Endothelial cell of umbilical vein (primary cell): ENCODE measurements around the gene MUC20. TPM values are rescaled to one million over a fixed set of nuclear protein-coding genes. Genes with fewer than 3 reads are reported as not detected.

Source experiments
- BruUV-seq: library from RNA; stranded (reverse); fragments of 400-500 nt; replicated peaks from 2 replicates; lab custom pipeline; 2021; lab: Mats Ljungman, UMichigan
- CTCF ChIA-PET: fragments of 300-600, 350-600 bp; sonication (Branson Sonifier 250); formaldehyde crosslinking; loops from one replicate; lab custom pipeline; 2021; ENCODE audit warnings: antibody characterized with exemption, inconsistent platforms; lab: Charles Lee
- POLR2A ChIA-PET: fragments of 300-600, 350-600 bp; sonication (Branson Sonifier 250); formaldehyde crosslinking; loops from one replicate; lab custom pipeline; 2021; ENCODE audit warnings: antibody characterized with exemption, inconsistent platforms; lab: Charles Lee
- DNase-seq: peaks from one replicate; pipeline ENCODE4 v3.0.0-alpha.2; 2011; ENCODE audit warnings: low read depth, low spot score
- FAIRE-seq: peaks from 2 replicates; lab custom pipeline; 2011; peaks lifted over from hg19 to GRCh38; lab: Jason Lieb, UNC
- H2AFZ ChIP-seq: 2 replicates; pipeline ENCODE4 v1.6.0; 2012; ENCODE audit warnings: low read depth, low read length, control low read depth, inconsistent platforms
- H3K27ac ChIP-seq: 2 replicates; pipeline ENCODE4 v1.5.1; 2011; ENCODE audit warnings: low read depth, mild to moderate bottlenecking, control low read depth, low read length, moderate library complexity; ENCODE audit not compliant: insufficient read depth
- H3K27me3 ChIP-seq, 2 experiments: 2 replicates each; pipeline versions ENCODE4 v1.6.0 to v1.6.1; 2011; ENCODE audit warnings: low read length in 2 of 2, mixed read lengths in 1 of 2; ENCODE audit not compliant: control insufficient read depth in 2 of 2, insufficient read depth in 2 of 2
- H3K36me3 ChIP-seq, 2 experiments: 2 replicates in 1 of 2; 3 replicates in 1 of 2; pipeline ENCODE4 v1.5.1; 2011; ENCODE audit warnings: low read length in 2 of 2, mild to moderate bottlenecking in 1 of 2, moderate library complexity in 1 of 2; ENCODE audit not compliant: control insufficient read depth in 2 of 2, insufficient read depth in 2 of 2; ENCODE audit errors: extremely low read depth in 1 of 2
- H3K4me1 ChIP-seq: 3 replicates; pipeline ENCODE4 v1.5.1; 2011; ENCODE audit warnings: mild to moderate bottlenecking, low read length; ENCODE audit not compliant: control insufficient read depth, insufficient read depth; ENCODE audit errors: extremely low read depth
- H3K4me2 ChIP-seq: 2 replicates; pipeline ENCODE4 v1.6.1; 2011; ENCODE audit warnings: low read length, control low read depth, mixed read lengths; ENCODE audit not compliant: insufficient read depth
- H3K4me3 ChIP-seq, 3 experiments: fragments of 200-600 bp in 1 of 3; sonication (generic), shearing (Covaris generic) in 1 of 3; replicated peaks in 1 of 3; 2 replicates each; pipeline ENCODE4 v1.5.1; 2011 to 2016; ENCODE audit warnings: control low read depth in 3 of 3, low read length in 3 of 3, mild to moderate bottlenecking in 2 of 3, inconsistent platforms in 1 of 3, low read depth in 1 of 3, moderate library complexity in 1 of 3; ENCODE audit not compliant: insufficient read depth in 1 of 3
- H3K79me2 ChIP-seq: 2 replicates; pipeline ENCODE4 v1.6.0; 2012; ENCODE audit warnings: low read length, inconsistent platforms; ENCODE audit not compliant: control insufficient read depth, insufficient read depth
- H3K9ac ChIP-seq: replicated peaks from 2 replicates; pipeline ENCODE3; 2011; ENCODE audit warnings: low read length, control low read depth; ENCODE audit not compliant: insufficient read depth; ENCODE audit errors: extremely low read depth
- H3K9me1 ChIP-seq: replicated peaks from 3 replicates; pipeline ENCODE4 v1.6.0; 2011; ENCODE audit warnings: mild to moderate bottlenecking, low read length; ENCODE audit not compliant: control insufficient read depth, insufficient read depth; ENCODE audit errors: extremely low read depth
- H3K9me3 ChIP-seq: replicated peaks from 2 replicates; pipeline ENCODE4 v1.5.1; 2012; ENCODE audit warnings: low read length, inconsistent platforms; ENCODE audit not compliant: control insufficient read depth, insufficient read depth
- H4K20me1 ChIP-seq: replicated peaks from 2 replicates; pipeline ENCODE3; 2011; ENCODE audit warnings: mild to moderate bottlenecking, low read length; ENCODE audit not compliant: control insufficient read depth, insufficient read depth; ENCODE audit errors: extremely low read depth
- CTCF ChIP-seq, 2 donors: IDR thresholded peaks; 1 replicate in 1 of 2; 2 replicates in 1 of 2; pipeline ENCODE4 v1.5.1; 2011; ENCODE audit warnings: low read length in 2 of 2, mild to moderate bottlenecking in 2 of 2, moderate library complexity in 2 of 2, control low read depth in 1 of 2, inconsistent platforms in 1 of 2, low read depth in 1 of 2; ENCODE audit not compliant: insufficient read depth in 1 of 2; ENCODE audit errors: extremely low read depth in 1 of 2
- EZH2 ChIP-seq: IDR thresholded peaks from 2 replicates; pipeline ENCODE4 v1.6.1; 2012; ENCODE audit warnings: borderline replicate concordance, low read depth, mild to moderate bottlenecking, moderate library complexity, low read length, inconsistent platforms; ENCODE audit not compliant: severe bottlenecking
- FOS ChIP-seq: IDR thresholded peaks from 2 replicates; pipeline ENCODE4 v1.6.1; 2011; ENCODE audit warnings: mild to moderate bottlenecking, low read length, moderate library complexity, borderline replicate concordance; ENCODE audit not compliant: insufficient read depth
- GATA2 ChIP-seq: IDR thresholded peaks from 2 replicates; pipeline ENCODE4 v1.7.0; 2011; ENCODE audit warnings: low read depth, mild to moderate bottlenecking, moderate library complexity, mixed read lengths, low read length; ENCODE audit not compliant: insufficient read length, insufficient read depth
- JUN ChIP-seq: IDR thresholded peaks from 2 replicates; pipeline ENCODE4 v1.6.1; 2011; ENCODE audit warnings: borderline replicate concordance, low read depth; ENCODE audit not compliant: insufficient read length, insufficient read depth
- MYC ChIP-seq: IDR thresholded peaks from one replicate; pipeline ENCODE4 v1.6.1; 2011; ENCODE audit warnings: mild to moderate bottlenecking, low read depth, low read length
- POLR2A ChIP-seq: IDR thresholded peaks from 2 replicates; pipeline ENCODE4 v1.6.1; 2012; ENCODE audit warnings: low read depth, mild to moderate bottlenecking, control low read depth, low read length
- POLR2AphosphoS5 ChIP-seq: IDR thresholded peaks from 2 replicates; pipeline ENCODE4 v1.6.1; 2012; ENCODE audit warnings: low read depth, mild to moderate bottlenecking, control low read depth, low read length, moderate library complexity; ENCODE audit not compliant: insufficient read depth
- dilution Hi-C: fragments of 300-500 bp; cut with MboI; formaldehyde crosslinking; loops from one replicate; pipeline ENCODE4 v1.15.0; 2019; ENCODE audit warnings: low sequenced_read_pairs; ENCODE audit not compliant: extremely low pct_ligation_motif_present
- intact Hi-C: fragments of 100-400 bp; cut with micrococcal nuclease; formaldehyde crosslinking; loops from one replicate; pipeline ENCODE4 v1.10.0; 2022
- polyA plus RNA-seq, 4 experiments: library from polyadenylated mRNA; depleted of rRNA in 3 of 4; stranded (reverse) in 3 of 4; unstranded in 1 of 4; fragments of >200 nt; gene quantifications; 2 replicates each; pipeline versions ENCODE4 v1.2.1 to v1.2.3, GENCODE V29; 2011 to 2012; ENCODE audit warnings: missing spikeins in 1 of 4
- total RNA-seq: library from RNA; stranded (reverse); gene quantifications from 2 replicates; pipeline ENCODE4 v1.2.3, GENCODE V29; 2021
- TF ChIP-seq, protein P1 (sequence below): IDR thresholded peaks from 2 replicates; pipeline ENCODE4 v1.6.1; 2011; ENCODE audit not compliant: insufficient read depth, insufficient read length

MUC20 gene
- total and polyA plus RNA-seq, 2 donors (not counting 3 experiments of a cell fraction or from before 2014, with no cell fraction given) = 0.62 TPM; not detected in 1

GRCh38 chr3:195705081-195705991 lies 15.4 kb upstream of the MUC20 start:
- dilution Hi-C loops (no loop called here), intact Hi-C loops (no loop called here)
- H3K36me3 ChIP-seq = no peaks in the 10 kb centered on the region
- POLR2A ChIA-PET = no interaction called here
- H3K27ac ChIP-seq = no peak overlapping the region
- no peak overlapping the region for H2AFZ ChIP-seq
- H3K9me1 ChIP-seq = no peaks in the 10 kb centered on the region
- peaks cover 0 to 4% of the 10 kb centered on the region in 2 experiments for H3K27me3 ChIP-seq
- H3K4me3 ChIP-seq = no peak overlapping the region
- H3K79me2 ChIP-seq = no peaks in the 10 kb centered on the region
- H3K9me3 ChIP-seq = no peaks in the 10 kb centered on the region
- no peaks in the 10 kb centered on the region for H4K20me1 ChIP-seq
- DNase-seq = no peak
- H3K4me1 ChIP-seq = no peaks in the 10 kb centered on the region
- no peak for FAIRE-seq
- BruUV-seq = no TSS peak
- TF ChIP-seq JUN = no peak
- TF ChIP-seq MYC = no peak
- TF ChIP-seq, protein P1, sequence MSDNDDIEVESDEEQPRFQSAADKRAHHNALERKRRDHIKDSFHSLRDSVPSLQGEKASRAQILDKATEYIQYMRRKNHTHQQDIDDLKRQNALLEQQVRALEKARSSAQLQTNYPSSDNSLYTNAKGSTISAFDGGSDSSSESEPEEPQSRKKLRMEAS = no peak
- no peak for TF ChIP-seq POLR2A
- TF ChIP-seq FOS = no peak
- no peak for TF ChIP-seq CTCF (IDR thresholded peaks at IDR 0.05; ENCODE audit: extremely low read depth in 1 of 2, insufficient read depth in 1 of 2, low read depth in 1 of 2, low read length in 2 of 2)
- TF ChIP-seq POLR2AphosphoS5 = no peak
- TF ChIP-seq GATA2 = no peak
- TF ChIP-seq EZH2 = no peak
- CTCF ChIA-PET = interaction anchor here (1.3 to 1.4 kb wide), 2 partner anchors 12 to 144 kb away, joined by 4 to 6 read pairs; no protein-coding TSS in a partner anchor
- H3K4me2 ChIP-seq = no peak overlapping the region
- no peak overlapping the region for H3K9ac ChIP-seq
